ENCODE measurements around the gene CSPG5. TPM values are rescaled to one million over a fixed set of nuclear protein-coding genes. Genes with fewer than 3 reads are reported as not detected.

CSPG5 gene
- total RNA-seq, 1 experiment from 2014 or later: 7.4 TPM

DNA sequence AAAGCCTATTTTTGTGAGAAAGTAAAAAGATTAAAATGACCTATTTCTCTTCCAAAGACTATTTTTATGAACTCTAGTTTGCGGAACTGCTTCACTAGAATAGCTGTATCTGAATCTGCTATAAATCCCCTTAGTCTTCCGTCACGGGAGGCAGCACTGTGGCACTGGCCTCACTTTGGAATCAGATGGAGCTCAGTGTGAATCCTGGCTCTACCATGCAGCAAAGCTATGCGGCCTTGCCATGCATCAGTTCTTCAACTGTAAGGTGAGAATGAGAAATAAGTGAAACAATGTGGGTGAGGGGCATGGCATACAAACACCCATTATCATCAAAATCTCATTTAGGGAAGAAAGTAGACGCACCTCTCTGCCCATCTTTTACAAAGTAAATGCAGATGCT lies 27.5 kb upstream of the CSPG5 start:
- H3K27me3 Mint-ChIP-seq (ENCODE audit: unreplicated experiment): no peaks in the 10 kb centered on the region
- no peak overlapping the region for H3K27ac Mint-ChIP-seq (ENCODE audit: unreplicated experiment)
- H3K4me3 Mint-ChIP-seq (ENCODE audit: low read depth, unreplicated experiment): no peak overlapping the region
- CTCF ChIA-PET: no interaction called here
- TF ChIP-seq, protein P1, sequence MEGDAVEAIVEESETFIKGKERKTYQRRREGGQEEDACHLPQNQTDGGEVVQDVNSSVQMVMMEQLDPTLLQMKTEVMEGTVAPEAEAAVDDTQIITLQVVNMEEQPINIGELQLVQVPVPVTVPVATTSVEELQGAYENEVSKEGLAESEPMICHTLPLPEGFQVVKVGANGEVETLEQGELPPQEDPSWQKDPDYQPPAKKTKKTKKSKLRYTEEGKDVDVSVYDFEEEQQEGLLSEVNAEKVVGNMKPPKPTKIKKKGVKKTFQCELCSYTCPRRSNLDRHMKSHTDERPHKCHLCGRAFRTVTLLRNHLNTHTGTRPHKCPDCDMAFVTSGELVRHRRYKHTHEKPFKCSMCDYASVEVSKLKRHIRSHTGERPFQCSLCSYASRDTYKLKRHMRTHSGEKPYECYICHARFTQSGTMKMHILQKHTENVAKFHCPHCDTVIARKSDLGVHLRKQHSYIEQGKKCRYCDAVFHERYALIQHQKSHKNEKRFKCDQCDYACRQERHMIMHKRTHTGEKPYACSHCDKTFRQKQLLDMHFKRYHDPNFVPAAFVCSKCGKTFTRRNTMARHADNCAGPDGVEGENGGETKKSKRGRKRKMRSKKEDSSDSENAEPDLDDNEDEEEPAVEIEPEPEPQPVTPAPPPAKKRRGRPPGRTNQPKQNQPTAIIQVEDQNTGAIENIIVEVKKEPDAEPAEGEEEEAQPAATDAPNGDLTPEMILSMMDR (IDR thresholded peaks at IDR 0.05; ENCODE audit: unreplicated experiment): no peak
- no peaks in the 10 kb centered on the region for H3K9me3 Mint-ChIP-seq (ENCODE audit: low read depth, unreplicated experiment)
- H3K4me1 Mint-ChIP-seq (ENCODE audit: low read depth, unreplicated experiment): no peaks in the 10 kb centered on the region
- H3K36me3 Mint-ChIP-seq (ENCODE audit: insufficient read depth, unreplicated experiment): peaks cover 56% of the 10 kb centered on the region
- no TSS peak for BruUV-seq (replicated peaks)
- no peak for DNase-seq
- intact Hi-C loops (cut with micrococcal nuclease; ENCODE audit: unreplicated experiment): no loop called here

DNA sequence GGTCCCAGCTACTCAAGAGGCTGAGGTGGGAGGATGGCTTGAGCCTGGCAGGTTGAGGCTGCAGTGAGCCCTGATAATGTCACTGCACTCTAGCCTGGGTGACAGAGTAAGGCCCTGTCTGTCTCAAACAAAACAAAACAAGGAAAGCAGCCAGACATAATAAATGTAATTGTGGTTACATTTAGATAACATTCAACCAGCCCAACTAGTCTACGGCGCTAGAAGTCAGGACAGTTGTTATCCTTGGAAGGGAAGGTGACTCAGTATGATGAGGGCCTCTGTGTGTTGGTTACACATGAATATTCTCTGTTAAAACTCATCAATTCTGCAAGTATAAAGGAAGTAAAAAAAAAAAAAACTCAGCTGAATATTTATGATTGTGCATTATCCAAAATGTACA lies 27.0 kb upstream of the CSPG5 start:
- Mint-ChIP-seq H3K27me3 (ENCODE audit: unreplicated experiment) (no peaks in the 10 kb centered on the region), H3K4me1 (ENCODE audit: low read depth, unreplicated experiment) (no peaks in the 10 kb centered on the region), H3K36me3 (ENCODE audit: insufficient read depth, unreplicated experiment) (peaks cover 58% of the 10 kb centered on the region), H3K4me3 (ENCODE audit: low read depth, unreplicated experiment) (no peak overlapping the region), H3K9me3 (ENCODE audit: low read depth, unreplicated experiment) (no peaks in the 10 kb centered on the region), H3K27ac (ENCODE audit: unreplicated experiment) (no peak overlapping the region)
- CTCF ChIA-PET: no interaction called here
- no peak for DNase-seq
- TF ChIP-seq, protein P1 (IDR thresholded peaks at IDR 0.05; ENCODE audit: unreplicated experiment): no peak
- no TSS peak for BruUV-seq (replicated peaks)
- intact Hi-C loops (cut with micrococcal nuclease; ENCODE audit: unreplicated experiment): no loop called here

- Mint-ChIP-seq H3K4me3 (ENCODE audit: low read depth, unreplicated experiment) (no peak overlapping the region), H3K27ac (ENCODE audit: unreplicated experiment) (no peak overlapping the region), H3K36me3 (ENCODE audit: insufficient read depth, unreplicated experiment) (peaks cover 44% of the 10 kb centered on the region), H3K4me1 (ENCODE audit: low read depth, unreplicated experiment) (no peaks in the 10 kb centered on the region), H3K9me3 (ENCODE audit: low read depth, unreplicated experiment) (no peaks in the 10 kb centered on the region), H3K27me3 (ENCODE audit: unreplicated experiment) (no peaks in the 10 kb centered on the region)
- no peak for DNase-seq
- CTCF ChIA-PET: no interaction called here
- intact Hi-C loops (cut with micrococcal nuclease; ENCODE audit: unreplicated experiment): no loop called here
- TF ChIP-seq, protein P1 (IDR thresholded peaks at IDR 0.05; ENCODE audit: unreplicated experiment): no peak
- BruUV-seq (replicated peaks): no TSS peak
Measured at GRCh38 chr3:47604145-47604544, 25.5 kb upstream of the CSPG5 start.

GRCh38 chr3:47603332-47603731 lies 24.7 kb upstream of the CSPG5 start:
- no peak overlapping the region for H3K4me3 Mint-ChIP-seq (ENCODE audit: low read depth, unreplicated experiment)
- no TSS peak for BruUV-seq (replicated peaks)
- TF ChIP-seq, protein P1 (IDR thresholded peaks at IDR 0.05; ENCODE audit: unreplicated experiment): no peak
- H3K27me3 Mint-ChIP-seq (ENCODE audit: unreplicated experiment): no peaks in the 10 kb centered on the region
- CTCF ChIA-PET: no interaction called here
- H3K9me3 Mint-ChIP-seq (ENCODE audit: low read depth, unreplicated experiment): no peaks in the 10 kb centered on the region
- H3K36me3 Mint-ChIP-seq (ENCODE audit: insufficient read depth, unreplicated experiment): peaks cover 41% of the 10 kb centered on the region
- intact Hi-C loops (cut with micrococcal nuclease; ENCODE audit: unreplicated experiment): no loop called here
- H3K4me1 Mint-ChIP-seq (ENCODE audit: low read depth, unreplicated experiment): no peaks in the 10 kb centered on the region
- no peak for DNase-seq
- H3K27ac Mint-ChIP-seq (ENCODE audit: unreplicated experiment): no peak overlapping the region

Data from Calu3 (cell line).